Activated gamma-delta T cell (primary cell): ENCODE measurements around the gene ATP5F1E.
A peak's percentile ranks its signal among the peaks of the same experiment; 100 is the strongest.
"Not testable (repeated sequence)": the region's sequence is repeated elsewhere in the genome, so short reads cannot be mapped to it uniquely, and the experiment has no call there.

ENCODE experiments used
- DNase-seq: peaks from one replicate; lab custom pipeline; 2025; lab: John Stamatoyannopoulos, UW

The ATP5F1E gene

GRCh38 chr20:58989196-58989595, 42.9 kb downstream of the ATP5F1E start:
- DNase-seq, result no peak

GRCh38 chr20:58988565-58988882, 43.6 kb downstream of the ATP5F1E start:
- DNase-seq, result no peak

DNA sequence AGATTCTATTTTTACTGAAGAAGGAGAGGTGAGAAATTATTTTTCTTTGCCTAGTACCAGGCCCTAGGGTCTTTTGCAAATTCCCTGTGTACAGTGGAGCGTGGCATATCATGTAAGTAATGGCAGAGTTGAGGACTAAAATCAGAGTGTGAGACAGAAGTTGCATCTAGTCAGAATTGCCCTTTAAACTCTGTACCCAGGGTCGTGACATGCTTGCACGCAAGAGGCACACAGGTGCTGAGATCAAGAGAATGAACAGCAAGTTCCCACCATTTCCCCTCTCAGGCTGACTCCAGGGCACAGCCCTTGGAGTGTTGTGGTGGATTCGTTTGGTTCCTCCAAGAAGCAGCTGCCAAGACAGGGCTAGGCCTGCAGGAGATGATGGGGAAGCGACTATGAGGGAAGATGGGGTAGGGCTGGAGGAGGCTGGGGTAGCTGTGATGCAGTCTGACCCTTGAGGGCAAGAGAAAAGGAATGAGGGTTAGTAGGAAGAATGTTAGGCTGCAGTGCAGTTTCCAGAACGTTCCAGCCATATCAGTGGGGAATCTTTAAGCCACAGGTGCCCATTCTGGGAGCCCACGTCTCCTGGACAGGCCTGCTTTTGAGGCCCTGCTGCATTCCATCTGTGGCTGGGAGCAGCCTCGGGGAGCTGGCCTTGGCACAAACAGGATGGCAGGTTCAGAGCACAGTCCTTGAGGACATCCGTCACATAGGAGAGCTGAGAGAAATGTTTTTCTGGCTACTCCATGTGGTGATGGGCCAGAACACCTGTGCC, 44.2 kb downstream of the ATP5F1E start:
- no peak for DNase-seq

DNA sequence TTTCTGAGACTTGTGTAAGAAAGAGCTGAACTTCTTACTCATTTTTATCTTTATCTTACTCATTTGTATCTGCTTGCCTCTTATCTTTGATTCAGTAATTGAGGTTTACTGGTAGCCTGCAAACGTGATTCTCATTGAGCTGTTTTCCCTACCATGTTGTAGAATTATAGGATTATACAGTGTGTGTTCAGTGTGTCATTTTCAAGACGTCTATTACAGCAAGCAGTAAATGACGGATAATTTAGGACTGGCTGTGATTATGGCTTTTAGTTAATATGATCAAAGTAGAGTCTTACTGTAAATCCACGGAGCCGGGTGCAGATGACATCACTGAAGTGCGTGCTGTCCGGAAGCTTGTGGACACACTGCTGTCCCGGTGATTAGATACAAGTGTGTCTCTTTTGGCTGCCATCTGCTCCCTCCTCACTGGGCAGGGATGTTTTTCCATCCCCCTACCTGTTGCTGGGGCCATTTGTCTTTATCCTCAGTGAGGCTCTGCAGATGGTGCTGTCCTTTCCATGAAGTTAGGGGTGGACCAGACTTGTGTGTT, 45.1 kb downstream of the ATP5F1E start:
- DNase-seq, result no peak

- no peak for DNase-seq
These were observed 45.7 kb downstream of the ATP5F1E start for GRCh38 chr20:58986286-58986967.

- no peak for DNase-seq
These were observed 46.5 kb downstream of the ATP5F1E start for GRCh38 chr20:58985656-58986055.

DNA sequence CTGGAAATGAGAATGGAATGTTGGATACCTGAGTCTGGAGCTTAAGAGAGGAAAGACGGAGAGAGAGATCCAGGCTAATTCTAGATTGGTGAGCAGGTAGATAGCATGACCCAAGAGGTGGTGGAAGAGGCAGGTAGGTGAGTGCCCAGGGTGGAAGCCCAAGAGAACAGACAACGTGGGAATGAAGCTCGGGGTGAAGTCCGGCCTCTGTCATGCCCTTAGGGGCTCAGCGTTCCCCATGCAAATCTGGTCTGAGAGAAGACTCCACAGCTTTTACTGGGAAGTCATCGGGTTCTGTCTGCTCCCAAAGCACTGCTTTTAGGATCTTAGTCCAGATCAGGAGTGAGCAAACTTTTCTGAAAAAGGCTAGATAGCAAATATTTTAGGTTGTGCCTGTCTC, 47.4 kb downstream of the ATP5F1E start:
- no peak for DNase-seq

- not testable (repeated sequence) for DNase-seq
These were observed 49.0 kb downstream of the ATP5F1E start for GRCh38 chr20:58983115-58983468.

- DNase-seq, result no peak
These were observed 49.6 kb downstream of the ATP5F1E start for GRCh38 chr20:58982406-58983114.

GRCh38 chr20:58981628-58982364, 50.3 kb downstream of the ATP5F1E start:
- no peak for DNase-seq

GRCh38 chr20:58980711-58981627, 51.2 kb downstream of the ATP5F1E start, which contains the start of gene NELFCD:
NELFCD (plus strand) TSS chr20:58981256; CDS start chr20:58981310, 54 bp downstream.
- peak; percentile 82 for DNase-seq

GRCh38 chr20:58978351-58979190, 53.6 kb downstream of the ATP5F1E start:
- no peak for DNase-seq

DNA sequence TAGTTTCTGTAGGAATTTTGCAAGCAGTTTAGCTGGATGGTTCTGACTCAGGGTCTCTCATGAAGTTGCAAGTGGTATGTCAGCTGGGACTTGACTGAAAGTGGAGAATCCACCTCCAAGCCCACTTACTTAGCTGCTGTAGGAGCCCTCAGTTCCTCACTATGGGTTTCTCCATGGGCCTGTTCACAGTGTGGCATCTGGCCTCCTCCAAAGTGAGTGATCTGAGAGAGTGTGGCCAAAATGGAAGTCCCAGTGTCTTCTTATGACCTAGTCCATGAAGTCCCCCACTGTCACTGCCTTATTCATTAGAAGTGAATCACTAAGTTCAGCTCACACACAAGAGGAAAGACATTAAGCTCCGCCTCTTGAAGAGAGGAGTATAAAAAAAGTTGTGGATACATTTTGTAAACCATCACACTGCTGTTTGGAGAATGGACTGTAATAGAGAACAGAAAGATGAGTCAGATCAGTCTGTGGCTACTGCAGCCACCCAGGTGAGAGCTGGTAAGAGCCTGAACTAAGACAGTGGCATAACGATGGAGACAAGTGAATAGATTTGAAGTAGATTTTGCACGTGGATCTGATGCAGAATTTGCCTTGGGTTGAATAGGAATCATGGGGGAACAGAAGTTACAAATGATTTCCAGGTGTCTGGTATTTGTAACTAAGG, 55.9 kb downstream of the ATP5F1E start:
- DNase-seq, result no peak
